Heart right ventricle (tissue), 16 donors: ENCODE results near the gene TM6SF1. TPM values are rescaled to one million over a fixed set of nuclear protein-coding genes. Genes with fewer than 3 reads are reported as not detected.
"Not testable (repeated sequence)": the region's sequence is repeated elsewhere in the genome, so short reads cannot be mapped to it uniquely, and the experiment has no call there.

ENCODE experiments used
- ATAC-seq, 8 donors: fragments of 200-7000 bp; cut with Tn5 transposase; one replicate each; pipeline ENCODE4 v1.9.1; 2020; ENCODE audit warnings: mild to moderate bottlenecking in 8 of 8, moderate library complexity in 8 of 8, moderate number of reproducible peaks in 1 of 8
- DNase-seq, 2 donors: peaks; one replicate each; pipeline ENCODE4 v3.0.0-alpha.2; 2020
- H3K27ac ChIP-seq, 10 donors: fragments of 200-600 bp; sonication (generic) in 2 of 10; one replicate each; pipeline versions ENCODE4 v1.5.0 to v1.8.0; 2020 to 2022; ENCODE audit warnings: mild to moderate bottlenecking in 3 of 10
- H3K27me3 ChIP-seq, 7 donors: fragments of 200-600 bp; one replicate each; pipeline ENCODE4 v1.8.0; 2021 to 2022; ENCODE audit warnings: mild to moderate bottlenecking in 2 of 7
- H3K36me3 ChIP-seq, 9 donors: fragments of 200-600 bp; sonication (generic) in 1 of 9; one replicate each; pipeline versions ENCODE4 v1.5.0 to v1.8.0; 2020 to 2022; ENCODE audit warnings: mild to moderate bottlenecking in 2 of 9
- H3K4me1 ChIP-seq, 9 donors: fragments of 200-600 bp; sonication (generic) in 1 of 9; one replicate each; pipeline versions ENCODE4 v1.5.0 to v1.8.0; 2020 to 2022; ENCODE audit warnings: mild to moderate bottlenecking in 4 of 9
- H3K4me3 ChIP-seq, 10 donors: fragments of 200-600 bp; sonication (generic) in 2 of 10; one replicate each; pipeline versions ENCODE4 v1.5.0 to v1.8.0; 2020 to 2022; ENCODE audit warnings: mild to moderate bottlenecking in 7 of 10, moderate library complexity in 2 of 10
- H3K9me3 ChIP-seq, 11 donors: fragments of 200-600 bp in 10 of 11; sonication (generic) in 2 of 11; one replicate each; pipeline versions ENCODE4 v1.5.0 to v1.8.0; 2013 to 2022; ENCODE audit warnings: mild to moderate bottlenecking in 2 of 11, control low read depth in 1 of 11, moderate library complexity in 1 of 11
- WGBS, 2 donors: extraction: QIAGEN DNeasy Blood & Tissue Kit; methylation state at CpG; one replicate each; pipeline ENCODE4 v1.1.7; 2013; ENCODE audit warnings: inconsistent platforms in 1 of 2; 5-methylcytosine and 5-hydroxymethylcytosine counted together
- intact Hi-C, 10 donors: fragments of 100-400 bp; cut with DNase I; formaldehyde crosslinking; loops; one replicate each; pipeline versions ENCODE4 v1.11.1 to v1.14.2; 2022
- polyA plus RNA-seq, 2 donors: library from polyadenylated mRNA; stranded (reverse); fragments of 200-250 nt; gene quantifications; one replicate each; pipeline ENCODE4 v1.2.3, GENCODE V29; 2013
- total RNA-seq, 10 donors: library from RNA; stranded (reverse); fragmentation: NEBNext Ultra II Directional in 3 of 10; extraction: Animal tissue kit (Norgen Biotek cat#: 25700) in 3 of 10; gene quantifications; one replicate each; pipeline versions ENCODE4 v1.2.1 to v1.2.4, GENCODE V29; 2021 to 2023
- TF ChIP-seq, protein P1 (sequence below), 9 donors: fragments of 200-600 bp; sonication (generic) in 2 of 9; IDR thresholded peaks; one replicate each; pipeline versions ENCODE4 v1.5.0 to v1.8.0; 2021 to 2022; ENCODE audit warnings: antibody characterized with exemption in 9 of 9, mild to moderate bottlenecking in 5 of 9, moderate library complexity in 1 of 9
- donor health status: Arrhythmogenic right ventricular cardiomyopathy.
- donor health status: ischemic (EF 13 %, LVEDD 7.1; RV severe dilation, severe dysfunction).
- donor health status: healthy with polysubstance abuse.
- donor health status: DM: no; HTN: yes; CAD: no.
- donor health status: DM: no; HTN: no; CAD: no.
- donor health status: ischemic (EF 25% LVEDD 6.9; RV normal size, moderate dysfunction).
- donor health status: ischemic (EF 25% LVEDD 5.7; RV mildly dilated, moderate dysfunction).
- donor health status: healthy.
- donor health status: DM: yes; HTN: yes; CAD: no.
- donor health status: Ischemic cardiomyopathy.
- donor health status: ischemic (EF 35%, LVEDD 5.7; RV mildly dilated, moderate dysfunction).
- donor health status: nonischemic (EF 11% LVEDD 7.7; RV severe dilation, severe dysfunction).
- donor health status: DM: yes; HTN: yes; CAD: no.
- donor health status: PGD.
- donor health status: ischemic (EF 29% LVEDD 5.4; RV normal size, mild dysfunction).
- donor health status: nonischemic (EF 23%, LVEDD 6.1; RV moderate dilation, normal function).

TM6SF1 gene
- total and polyA plus RNA-seq, 12 donors, result 2.6 to 8.8 (median 4.7) TPM

DNA sequence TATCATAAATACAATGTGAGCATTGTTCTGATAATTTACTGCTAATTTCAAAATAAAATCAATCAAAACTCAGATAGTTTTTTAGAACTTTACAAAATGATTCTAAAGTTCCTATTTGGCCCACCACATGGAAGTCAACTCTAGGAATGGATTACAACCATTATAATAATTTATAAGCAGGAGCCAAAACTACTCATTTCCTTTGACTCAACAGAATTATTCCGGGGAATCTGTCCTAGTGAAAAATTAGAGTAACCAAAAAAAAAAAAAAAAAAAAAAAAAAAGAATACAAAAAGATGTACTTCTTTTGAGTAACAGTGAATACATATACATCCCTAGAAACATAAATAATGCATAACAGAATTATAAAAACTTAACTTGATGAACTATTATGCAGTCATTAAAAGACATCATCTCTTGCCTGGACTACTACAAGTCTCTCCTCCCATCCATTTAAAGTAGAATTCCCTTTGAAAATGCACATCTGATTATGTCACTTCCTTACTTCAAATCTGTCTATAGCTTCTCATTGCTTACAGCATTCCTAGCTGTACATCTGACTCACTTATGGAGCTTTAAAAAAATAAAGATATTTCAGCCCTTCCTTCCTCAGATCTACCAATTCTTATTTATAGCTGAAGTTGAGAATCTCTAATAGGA, 56.8 kb downstream of the TM6SF1 start:
- H3K4me1 ChIP-seq, result no peaks in the 10 kb centered on the region
- peaks cover 0 to 36% (median 0%) of the 10 kb centered on the region in 9 donors for H3K36me3 ChIP-seq
- intact Hi-C loops, result no loop called here
- no peaks in the 10 kb centered on the region for H3K27me3 ChIP-seq
- H3K9me3 ChIP-seq, result peaks cover 0 to 43% (median 17%) of the 10 kb centered on the region in 11 donors
- TF ChIP-seq, protein P1, sequence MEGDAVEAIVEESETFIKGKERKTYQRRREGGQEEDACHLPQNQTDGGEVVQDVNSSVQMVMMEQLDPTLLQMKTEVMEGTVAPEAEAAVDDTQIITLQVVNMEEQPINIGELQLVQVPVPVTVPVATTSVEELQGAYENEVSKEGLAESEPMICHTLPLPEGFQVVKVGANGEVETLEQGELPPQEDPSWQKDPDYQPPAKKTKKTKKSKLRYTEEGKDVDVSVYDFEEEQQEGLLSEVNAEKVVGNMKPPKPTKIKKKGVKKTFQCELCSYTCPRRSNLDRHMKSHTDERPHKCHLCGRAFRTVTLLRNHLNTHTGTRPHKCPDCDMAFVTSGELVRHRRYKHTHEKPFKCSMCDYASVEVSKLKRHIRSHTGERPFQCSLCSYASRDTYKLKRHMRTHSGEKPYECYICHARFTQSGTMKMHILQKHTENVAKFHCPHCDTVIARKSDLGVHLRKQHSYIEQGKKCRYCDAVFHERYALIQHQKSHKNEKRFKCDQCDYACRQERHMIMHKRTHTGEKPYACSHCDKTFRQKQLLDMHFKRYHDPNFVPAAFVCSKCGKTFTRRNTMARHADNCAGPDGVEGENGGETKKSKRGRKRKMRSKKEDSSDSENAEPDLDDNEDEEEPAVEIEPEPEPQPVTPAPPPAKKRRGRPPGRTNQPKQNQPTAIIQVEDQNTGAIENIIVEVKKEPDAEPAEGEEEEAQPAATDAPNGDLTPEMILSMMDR (IDR thresholded peaks at IDR 0.05), result no peak
- H3K4me3 ChIP-seq, result no peak overlapping the region
- no peak for DNase-seq
- 81 to 82% methylated on average over 1 of the region's 1 CpG for WGBS, 2 donors
- H3K27ac ChIP-seq, result no peak overlapping the region
- ATAC-seq, result no peak

DNA sequence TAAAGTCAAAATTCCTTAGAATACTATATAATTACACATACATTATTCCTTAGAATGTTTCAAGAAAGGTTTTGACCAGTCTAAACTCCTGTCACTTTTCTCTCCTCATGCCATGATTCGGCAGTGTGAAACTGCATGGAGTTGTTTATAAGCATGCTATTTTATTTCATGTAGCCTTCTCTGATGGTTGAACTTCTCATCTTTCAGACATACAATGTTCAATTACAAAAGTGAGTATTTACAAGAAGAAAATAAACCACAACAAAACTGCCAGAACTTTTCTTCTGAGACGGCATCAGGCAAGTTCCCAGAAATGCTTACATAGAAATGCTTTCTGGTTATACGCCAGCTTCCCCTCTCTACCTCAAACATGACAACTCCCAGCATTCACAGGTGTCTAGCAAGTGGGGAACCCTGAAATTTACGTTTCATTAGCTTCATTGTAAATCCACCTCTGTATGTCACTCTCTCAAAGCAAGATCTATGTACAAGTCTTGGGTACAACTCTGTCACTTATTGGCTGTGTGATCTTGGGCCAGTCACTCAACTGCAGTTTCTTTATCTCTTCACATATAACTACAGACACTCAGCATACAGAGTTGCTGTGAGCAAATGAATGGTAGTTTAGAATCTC, 57.4 kb downstream of the TM6SF1 start:
- Histone ChIP-seq H3K27ac (no peak overlapping the region), H3K9me3 (peaks cover 0 to 46% (median 17%) of the 10 kb centered on the region in 11 donors), H3K27me3 (no peaks in the 10 kb centered on the region), H3K4me1 (no peaks in the 10 kb centered on the region), H3K36me3 (peaks cover 0 to 29% (median 0%) of the 10 kb centered on the region in 9 donors), H3K4me3 (no peak overlapping the region)
- 94 to 96% methylated on average over 4 of the region's 4 CpGs for WGBS, 2 donors
- DNase-seq, result no peak
- no peak for ATAC-seq
- TF ChIP-seq, protein P1 (IDR thresholded peaks at IDR 0.05), result no peak
- intact Hi-C loops, result no loop called here

DNA sequence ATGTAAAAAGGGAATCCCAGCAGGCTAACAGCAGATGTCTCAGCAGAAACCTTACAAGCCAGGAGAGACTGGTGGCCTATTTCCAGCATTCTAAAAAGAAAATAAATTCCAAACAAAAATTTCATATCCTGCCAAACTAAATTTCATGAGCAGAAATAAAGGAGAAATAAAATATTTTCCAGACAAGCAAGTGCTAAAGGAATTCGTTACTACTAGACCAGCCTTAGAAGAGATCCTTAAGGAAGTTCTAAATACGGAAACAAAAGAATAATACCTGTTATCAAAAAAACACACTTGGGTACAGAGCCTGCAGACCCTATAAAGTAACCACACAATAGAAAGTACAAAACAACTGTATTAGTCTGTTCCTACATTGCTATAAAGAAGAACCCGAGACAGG, 58.8 kb downstream of the TM6SF1 start:
- intact Hi-C loops, result no loop called here
- no peak overlapping the region for H3K27ac ChIP-seq
- WGBS, 2 donors, result 89 to 93% methylated on average over 3 of the region's 3 CpGs
- H3K36me3 ChIP-seq, result peaks cover 0 to 23% (median 0%) of the 10 kb centered on the region in 9 donors
- peaks cover 0 to 53% (median 17%) of the 10 kb centered on the region in 11 donors for H3K9me3 ChIP-seq
- TF ChIP-seq, protein P1 (IDR thresholded peaks at IDR 0.05), result no peak
- DNase-seq (no peak), ATAC-seq (no peak)
- H3K27me3 ChIP-seq, result no peaks in the 10 kb centered on the region
- H3K4me3 ChIP-seq, result no peak overlapping the region
- no peaks in the 10 kb centered on the region for H3K4me1 ChIP-seq

DNA sequence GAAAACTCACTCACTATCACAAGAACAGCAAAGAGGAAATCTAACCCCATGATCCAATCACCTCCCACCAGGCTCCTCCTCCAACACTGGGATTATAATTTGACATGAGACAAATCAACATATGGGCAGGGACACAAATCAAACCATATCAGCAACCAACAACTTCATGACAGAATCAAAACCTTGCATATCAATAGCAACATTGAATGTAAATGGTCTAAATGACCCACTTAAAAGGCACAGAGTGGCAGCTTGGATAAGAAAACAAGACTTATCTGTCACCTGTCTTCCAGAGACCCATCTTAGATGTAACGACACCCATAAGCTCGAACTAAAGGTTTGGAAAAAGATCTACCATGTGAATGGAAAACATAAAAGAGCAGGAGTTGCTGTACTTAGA, 59.4 kb downstream of the TM6SF1 start:
- intact Hi-C loops, result no loop called here
- 90 to 93% methylated on average over 2 of the region's 2 CpGs for WGBS, 2 donors
- Histone ChIP-seq H3K27ac (no peak overlapping the region), H3K4me1 (no peaks in the 10 kb centered on the region), H3K4me3 (no peak overlapping the region), H3K27me3 (no peaks in the 10 kb centered on the region), H3K9me3 (peaks cover 0 to 53% (median 17%) of the 10 kb centered on the region in 11 donors), H3K36me3 (peaks cover 0 to 20% (median 0%) of the 10 kb centered on the region in 9 donors)
- TF ChIP-seq, protein P1 (IDR thresholded peaks at IDR 0.05), result no peak
- DNase-seq, result no peak
- ATAC-seq, result no peak

DNA sequence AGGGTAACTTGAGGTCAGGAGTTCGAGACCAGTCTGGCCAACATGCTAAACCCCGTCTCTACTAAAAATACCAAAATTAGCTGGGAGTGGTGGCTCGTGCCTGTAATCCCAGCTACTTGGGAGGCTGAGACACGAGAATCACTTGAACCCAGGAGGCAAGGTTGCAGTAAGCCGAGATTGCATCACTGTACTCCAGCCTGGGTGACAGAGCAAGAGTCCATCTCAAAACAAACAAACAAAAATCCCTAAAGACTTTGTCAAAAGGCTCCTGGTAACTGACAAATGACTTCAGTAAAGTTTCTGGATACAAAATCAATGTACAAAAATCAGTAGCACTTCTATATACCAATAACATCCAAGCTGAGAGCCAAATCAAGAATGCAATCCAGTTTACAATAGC, 62.1 kb downstream of the TM6SF1 start:
- H3K4me3 ChIP-seq, H3K36me3 ChIP-seq, DNase-seq, H3K27ac ChIP-seq, H3K4me1 ChIP-seq, H3K27me3 ChIP-seq, intact Hi-C loops, ATAC-seq: not testable (repeated sequence)
- WGBS, 2 donors, result 96 to 98% methylated on average over 5 of the region's 5 CpGs
- H3K9me3 ChIP-seq, result peaks cover 0 to 50% (median 17%) of the 10 kb centered on the region in 11 donors
